GM21529 (cell line): ENCODE measurements around the gene SORD.

ENCODE experiments used
- ATAC-seq: cut with Tn5 transposase; IDR thresholded peaks from one replicate; pipeline ENCODE4 v1.9.1; 2021; ENCODE audit not compliant: unreplicated experiment

SORD gene

GRCh38 chr15:45114751-45115085 is 91.7 kb downstream of the SORD start:
- ATAC-seq: no peak

DNA sequence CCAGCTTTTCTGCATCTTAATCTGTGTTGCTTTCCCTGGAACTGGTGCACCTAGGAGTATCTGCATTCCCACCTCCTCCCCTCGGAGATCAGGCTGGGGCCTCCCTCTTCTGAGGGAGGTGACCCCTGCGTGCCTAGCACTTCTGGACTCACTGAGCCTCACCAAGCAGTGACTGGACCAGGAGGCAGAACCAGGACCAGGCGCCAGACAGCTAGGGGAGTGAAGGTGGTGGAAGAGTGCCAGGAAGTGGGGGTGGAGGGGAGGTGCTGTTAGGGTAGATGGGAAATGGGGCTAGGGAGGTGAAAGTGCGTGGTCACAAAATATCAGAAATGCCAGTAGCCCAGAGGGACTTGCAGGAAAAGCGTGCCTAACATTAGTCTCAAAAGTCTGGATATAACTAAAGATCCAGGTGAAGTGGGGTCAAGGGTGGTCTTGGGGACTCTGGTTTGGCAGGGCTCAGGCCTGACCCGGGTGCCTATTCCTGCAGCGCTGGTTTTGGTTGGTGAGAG is 92.4 kb downstream of the SORD start:
- ATAC-seq: no peak

GRCh38 chr15:45116006-45116481 is 93.0 kb downstream of the SORD start:
- no peak for ATAC-seq

DNA sequence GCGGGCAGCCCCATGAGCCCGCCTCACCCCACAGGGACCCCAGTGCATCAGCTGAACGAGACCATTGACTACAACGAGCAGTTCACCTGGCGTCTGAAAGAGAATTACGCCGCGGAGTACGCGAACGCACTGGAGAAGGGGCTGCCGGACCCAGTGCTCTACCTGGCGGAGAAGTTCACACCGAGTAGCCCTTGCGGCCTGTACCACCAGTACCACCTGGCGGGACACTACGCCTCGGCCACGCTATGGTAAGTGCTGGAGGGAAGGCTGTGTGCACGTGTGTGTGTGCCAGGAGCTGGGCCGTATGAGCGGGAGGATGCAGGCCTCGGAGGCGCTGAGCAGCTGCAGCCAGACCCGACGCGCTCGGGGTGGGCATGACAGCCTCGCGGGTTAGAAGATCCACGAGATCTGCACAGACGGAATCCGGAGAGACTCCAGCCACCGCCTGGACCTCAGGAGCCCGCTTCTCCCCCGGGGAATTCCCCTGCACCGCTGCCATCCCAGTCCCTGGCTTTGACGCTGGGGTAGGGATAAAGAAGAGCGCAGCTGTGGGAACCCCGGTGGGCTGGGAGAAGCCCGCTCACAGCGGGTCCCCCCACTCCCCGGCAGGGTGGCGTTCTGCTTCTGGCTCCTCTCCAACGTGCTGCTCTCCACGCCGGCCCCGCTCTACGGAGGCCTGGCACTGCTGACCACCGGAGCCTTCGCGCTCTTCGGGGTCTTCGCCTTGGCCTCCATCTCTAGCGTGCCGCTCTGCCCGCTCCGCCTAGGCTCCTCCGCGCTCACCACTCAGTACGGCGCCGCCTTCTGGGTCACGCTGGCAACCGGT is 93.7 kb downstream of the SORD start:
- no peak for ATAC-seq

DNA sequence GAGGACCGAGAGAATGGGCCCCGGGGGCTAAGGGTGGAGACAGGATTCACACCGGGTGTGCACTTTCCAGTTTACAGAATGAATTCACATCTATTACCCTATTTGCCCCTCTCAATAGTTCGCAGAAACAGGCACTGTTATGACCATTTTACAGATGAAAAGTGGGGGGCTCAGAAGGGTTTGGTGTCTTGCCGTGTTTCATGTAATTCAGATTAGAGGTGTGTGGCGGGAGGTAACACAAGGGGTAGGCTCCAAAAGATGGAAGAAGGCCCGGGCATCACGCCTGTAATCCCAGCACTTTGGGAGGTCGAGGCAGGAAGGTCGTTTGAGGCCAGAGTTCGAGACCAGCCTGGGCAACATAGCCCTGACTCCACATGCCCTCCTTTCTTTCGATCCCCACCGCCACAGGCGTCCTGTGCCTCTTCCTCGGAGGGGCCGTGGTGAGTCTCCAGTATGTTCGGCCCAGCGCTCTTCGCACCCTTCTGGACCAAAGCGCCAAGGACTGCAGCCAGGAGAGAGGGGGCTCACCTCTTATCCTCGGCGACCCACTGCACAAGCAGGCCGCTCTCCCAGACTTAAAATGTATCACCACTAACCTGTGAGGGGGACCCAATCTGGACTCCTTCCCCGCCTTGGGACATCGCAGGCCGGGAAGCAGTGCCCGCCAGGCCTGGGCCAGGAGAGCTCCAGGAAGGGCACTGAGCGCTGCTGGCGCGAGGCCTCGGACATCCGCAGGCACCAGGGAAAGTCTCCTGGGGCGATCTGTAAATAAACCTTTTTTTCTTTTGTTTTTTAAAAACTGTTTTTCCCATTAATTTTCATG is 94.5 kb downstream of the SORD start:
- ATAC-seq: no peak

DNA sequence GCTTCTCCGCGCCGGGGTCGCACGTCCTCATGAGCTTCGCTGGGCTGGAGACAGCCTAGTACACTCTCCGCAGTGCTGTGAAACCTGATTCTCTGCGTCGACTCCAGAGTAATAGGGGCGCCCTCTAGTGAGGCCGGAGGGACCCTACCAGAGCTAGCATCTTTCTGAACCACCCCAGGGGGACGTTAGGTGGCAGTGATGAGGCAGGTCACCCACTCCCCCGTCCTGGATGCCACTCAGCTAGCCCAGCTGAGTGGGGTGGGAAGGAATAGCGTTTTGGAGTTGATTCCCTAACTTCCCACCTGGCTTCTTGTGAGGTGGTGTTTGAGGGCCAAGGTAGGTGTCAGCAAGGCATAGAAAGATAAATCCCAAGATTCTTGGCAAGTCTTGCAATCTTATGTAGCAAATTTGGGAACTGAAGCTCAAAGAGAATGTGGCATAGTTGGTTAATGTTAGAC is 95.2 kb downstream of the SORD start:
- peak; percentile 96 for ATAC-seq

DNA sequence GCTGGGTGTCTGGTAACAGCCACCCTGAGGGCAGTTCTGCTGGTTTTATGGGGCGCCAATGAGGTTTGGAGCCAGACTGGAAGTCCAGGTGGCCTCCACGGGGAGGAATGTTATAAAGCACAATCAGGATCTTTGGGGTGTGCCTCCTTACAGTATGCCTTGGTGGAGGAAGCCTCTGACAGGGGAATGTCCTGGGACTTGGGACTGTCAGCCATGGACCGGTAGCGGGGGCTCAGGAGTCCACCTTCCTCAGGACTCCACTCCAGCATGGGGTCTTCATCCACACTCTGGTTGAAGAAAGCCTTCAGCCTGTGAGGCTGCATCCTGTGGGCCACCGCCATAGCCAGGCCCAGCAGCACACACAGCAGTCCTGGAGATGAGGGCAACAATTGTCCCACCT is 96.0 kb downstream of the SORD start:
- no peak for ATAC-seq

- no peak for ATAC-seq
These were observed 97.3 kb downstream of the SORD start for GRCh38 chr15:45120081-45120972.

GRCh38 chr15:45121020-45121419 is 98.0 kb downstream of the SORD start:
- ATAC-seq: no peak

DNA sequence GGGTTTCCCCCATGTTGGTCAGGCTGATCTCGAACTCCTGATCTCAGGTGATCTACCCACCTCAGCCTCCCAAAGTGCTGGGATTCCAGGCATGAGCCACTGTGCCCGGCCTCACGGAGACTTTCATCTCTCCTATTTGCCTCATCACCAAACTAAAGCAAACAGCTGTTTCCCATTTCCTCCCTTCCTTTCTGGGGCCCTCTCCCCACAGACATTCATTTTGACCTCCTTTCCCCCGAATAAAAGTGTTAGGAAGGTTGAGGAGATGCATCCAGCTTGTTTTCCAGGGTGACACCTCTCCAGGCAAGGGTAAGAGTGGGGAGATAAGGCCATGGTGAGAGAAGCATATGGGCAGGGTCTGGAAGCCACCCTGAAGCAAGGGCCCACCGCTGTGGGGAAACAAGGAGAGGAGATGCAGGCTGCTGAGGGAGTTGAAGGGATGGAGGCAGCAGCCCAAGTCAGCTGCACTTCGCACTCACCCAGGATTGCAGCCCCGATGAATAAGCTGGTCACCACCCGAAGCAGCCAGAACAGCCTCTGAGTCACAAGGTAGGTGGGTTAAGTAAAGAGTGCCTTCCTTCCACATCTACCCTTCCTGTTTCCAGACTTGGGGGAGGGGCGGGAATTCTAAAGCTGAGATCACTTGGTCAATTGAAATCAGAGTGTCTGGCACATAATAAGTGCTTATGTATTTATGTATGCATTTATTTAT is 98.9 kb downstream of the SORD start:
- no peak for ATAC-seq

GRCh38 chr15:45122719-45123118 is 99.7 kb downstream of the SORD start:
- ATAC-seq: no peak

GRCh38 chr15:45123397-45123796 is 100.4 kb downstream of the SORD start:
- no peak for ATAC-seq

DNA sequence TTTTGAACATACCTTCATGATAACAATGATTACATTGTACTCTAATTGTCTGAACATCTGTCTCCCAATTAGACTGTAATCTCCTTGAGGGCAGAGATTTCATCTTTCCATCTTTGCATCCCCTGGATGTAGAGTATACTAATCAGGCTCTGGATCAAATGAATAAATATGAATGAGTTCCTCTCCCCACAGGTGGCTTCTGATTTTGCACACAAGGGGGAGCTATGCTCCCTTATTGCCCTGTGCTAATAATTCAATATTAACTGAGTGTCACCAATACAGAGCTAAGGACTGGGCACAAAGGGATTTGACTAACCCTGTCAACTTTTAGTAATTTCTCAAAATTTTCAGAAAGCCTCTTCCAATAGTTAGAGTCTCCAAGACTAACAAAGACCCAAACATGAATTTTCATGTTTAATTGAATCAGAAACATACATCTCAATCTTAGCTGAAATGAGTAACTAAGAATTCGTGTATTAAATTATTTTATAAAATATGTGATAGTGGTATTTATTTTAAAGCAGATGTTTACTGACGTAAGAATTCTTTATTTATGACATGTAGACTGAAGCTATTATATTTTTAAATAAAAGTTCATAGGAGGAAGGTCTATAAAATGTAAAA is 103.7 kb downstream of the SORD start:
- no peak for ATAC-seq
